ENCODE data around the gene NR1H2. TPM values are rescaled to one million over a fixed set of nuclear protein-coding genes. Genes with fewer than 3 reads are reported as not detected.
A peak's percentile ranks its signal among the peaks of the same experiment; 100 is the strongest.
"Not testable (repeated sequence)": the region's sequence is repeated elsewhere in the genome, so short reads cannot be mapped to it uniquely, and the experiment has no call there.

NR1H2 gene
- total RNA-seq, 1 donor from 2014 or later = 29.1 TPM

GRCh38 chr19:50329146-50329925 is 46.9 kb upstream of the NR1H2 start, which contains the start of gene KCNC3:
TSS of gene KCNC3 (minus strand) at chr19:50329377. CDS start at chr19:50329082, 295 bp downstream.
- peak; percentile 98 for DNase-seq (ENCODE audit: low spot score, unreplicated experiment)
- peak within 1 kb of the TSS; percentile 95 for H3K27ac Mint-ChIP-seq
- TF ChIP-seq, protein P1, sequence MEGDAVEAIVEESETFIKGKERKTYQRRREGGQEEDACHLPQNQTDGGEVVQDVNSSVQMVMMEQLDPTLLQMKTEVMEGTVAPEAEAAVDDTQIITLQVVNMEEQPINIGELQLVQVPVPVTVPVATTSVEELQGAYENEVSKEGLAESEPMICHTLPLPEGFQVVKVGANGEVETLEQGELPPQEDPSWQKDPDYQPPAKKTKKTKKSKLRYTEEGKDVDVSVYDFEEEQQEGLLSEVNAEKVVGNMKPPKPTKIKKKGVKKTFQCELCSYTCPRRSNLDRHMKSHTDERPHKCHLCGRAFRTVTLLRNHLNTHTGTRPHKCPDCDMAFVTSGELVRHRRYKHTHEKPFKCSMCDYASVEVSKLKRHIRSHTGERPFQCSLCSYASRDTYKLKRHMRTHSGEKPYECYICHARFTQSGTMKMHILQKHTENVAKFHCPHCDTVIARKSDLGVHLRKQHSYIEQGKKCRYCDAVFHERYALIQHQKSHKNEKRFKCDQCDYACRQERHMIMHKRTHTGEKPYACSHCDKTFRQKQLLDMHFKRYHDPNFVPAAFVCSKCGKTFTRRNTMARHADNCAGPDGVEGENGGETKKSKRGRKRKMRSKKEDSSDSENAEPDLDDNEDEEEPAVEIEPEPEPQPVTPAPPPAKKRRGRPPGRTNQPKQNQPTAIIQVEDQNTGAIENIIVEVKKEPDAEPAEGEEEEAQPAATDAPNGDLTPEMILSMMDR (IDR thresholded peaks at IDR 0.05; ENCODE audit: unreplicated experiment) = peak; percentile 6
- peaks cover 3% of the 10 kb centered on the region for H3K36me3 Mint-ChIP-seq (ENCODE audit: insufficient read depth)
- H3K9me3 Mint-ChIP-seq (ENCODE audit: low read depth) = peaks cover 4% of the 10 kb centered on the region
- peak within 1 kb of the TSS; percentile 76 for H3K4me3 Mint-ChIP-seq (ENCODE audit: low read depth)
- H3K4me1 Mint-ChIP-seq (ENCODE audit: low read depth) = peaks cover 47% of the 10 kb centered on the region
- H3K27me3 Mint-ChIP-seq = peaks cover 27% of the 10 kb centered on the region

DNA sequence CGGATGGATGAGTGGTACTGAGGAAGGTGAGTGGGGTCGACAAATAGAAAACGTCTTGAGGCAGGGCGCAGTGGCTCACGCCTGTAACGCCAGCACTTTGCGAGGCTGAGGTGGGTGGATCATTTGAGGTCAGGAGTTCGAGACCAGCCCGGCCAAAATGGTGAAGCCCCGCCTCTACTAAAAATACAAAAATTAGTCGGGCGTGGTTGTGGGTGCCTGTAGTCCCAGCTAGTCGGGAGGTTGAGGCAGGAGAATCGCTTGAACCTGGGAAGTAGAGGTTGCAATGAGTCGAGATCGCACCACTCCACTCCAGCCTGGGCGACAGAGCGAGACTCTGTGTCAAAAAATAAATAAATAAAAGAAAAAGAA is 46.3 kb upstream of the NR1H2 start:
- not testable (repeated sequence) for H3K36me3 Mint-ChIP-seq (ENCODE audit: insufficient read depth); H3K9me3 Mint-ChIP-seq (ENCODE audit: low read depth); DNase-seq (ENCODE audit: low spot score, unreplicated experiment)
- peaks cover 27% of the 10 kb centered on the region for H3K27me3 Mint-ChIP-seq
- H3K4me1 Mint-ChIP-seq (ENCODE audit: low read depth) = peaks cover 46% of the 10 kb centered on the region
- peak overlapping the region; percentile 76 for H3K4me3 Mint-ChIP-seq (ENCODE audit: low read depth)
- H3K27ac Mint-ChIP-seq = peak overlapping the region; percentile 95

- peak; percentile 87 for DNase-seq (ENCODE audit: low spot score, unreplicated experiment)
- TF ChIP-seq, protein P1 (IDR thresholded peaks at IDR 0.05; ENCODE audit: unreplicated experiment) = no peak
- H3K27ac Mint-ChIP-seq = peak overlapping the region; percentile 95
- peaks cover 27% of the 10 kb centered on the region for H3K27me3 Mint-ChIP-seq
- peaks cover 45% of the 10 kb centered on the region for H3K4me1 Mint-ChIP-seq (ENCODE audit: low read depth)
- H3K9me3 Mint-ChIP-seq (ENCODE audit: low read depth) = peaks cover 9% of the 10 kb centered on the region
- H3K4me3 Mint-ChIP-seq (ENCODE audit: low read depth) = peak overlapping the region; percentile 79
- peaks cover 6% of the 10 kb centered on the region for H3K36me3 Mint-ChIP-seq (ENCODE audit: insufficient read depth)
Measured at GRCh38 chr19:50330365-50331078, 45.7 kb upstream of the NR1H2 start.

DNA sequence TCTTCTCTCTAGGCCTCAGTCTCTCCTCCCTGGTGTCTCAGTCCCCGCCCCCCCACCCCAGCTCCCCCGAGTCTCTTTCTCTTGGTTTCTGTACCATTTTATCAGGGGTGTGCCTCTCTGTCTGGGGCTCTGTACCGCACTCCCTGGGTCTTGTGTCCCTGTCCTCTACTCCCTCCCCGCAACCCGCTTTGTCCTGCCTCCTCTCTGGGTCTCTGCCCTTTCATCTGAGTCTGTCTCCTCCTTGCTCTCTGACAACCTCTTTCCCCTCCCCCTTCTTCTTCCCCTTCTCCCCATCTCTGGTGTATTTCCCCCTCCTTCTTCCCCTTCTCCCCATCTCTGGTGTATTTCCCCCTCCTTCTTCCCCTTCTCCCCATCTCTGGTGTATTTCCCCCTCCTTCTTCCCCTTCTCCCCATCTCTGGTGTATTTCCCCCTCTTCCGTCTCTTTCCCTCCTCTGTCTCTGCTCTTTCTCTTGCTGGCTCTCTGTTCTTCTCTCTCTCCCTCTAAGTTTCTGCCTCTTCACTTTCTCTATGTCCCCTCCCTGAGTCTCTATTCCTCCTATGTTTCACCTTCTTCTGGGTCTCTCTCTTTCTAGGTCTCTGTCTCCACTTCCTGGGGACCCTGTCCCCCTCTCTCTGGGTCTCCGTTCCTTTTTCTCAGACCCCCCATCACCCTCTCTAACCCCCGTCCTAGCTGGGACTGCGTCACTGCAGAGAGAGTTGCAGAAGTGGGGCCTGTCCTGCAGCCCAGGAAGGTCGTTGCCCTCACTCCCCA is 44.9 kb upstream of the NR1H2 start:
- Mint-ChIP-seq H3K27ac (peak overlapping the region; percentile 98), H3K9me3 (ENCODE audit: low read depth) (peaks cover 12% of the 10 kb centered on the region), H3K27me3 (peaks cover 23% of the 10 kb centered on the region), H3K36me3 (ENCODE audit: insufficient read depth) (peaks cover 8% of the 10 kb centered on the region), H3K4me1 (ENCODE audit: low read depth) (peaks cover 42% of the 10 kb centered on the region), H3K4me3 (ENCODE audit: low read depth) (peak overlapping the region; percentile 79)
- DNase-seq (ENCODE audit: low spot score, unreplicated experiment) = no peak
- TF ChIP-seq, protein P1 (IDR thresholded peaks at IDR 0.05; ENCODE audit: unreplicated experiment) = no peak

DNA sequence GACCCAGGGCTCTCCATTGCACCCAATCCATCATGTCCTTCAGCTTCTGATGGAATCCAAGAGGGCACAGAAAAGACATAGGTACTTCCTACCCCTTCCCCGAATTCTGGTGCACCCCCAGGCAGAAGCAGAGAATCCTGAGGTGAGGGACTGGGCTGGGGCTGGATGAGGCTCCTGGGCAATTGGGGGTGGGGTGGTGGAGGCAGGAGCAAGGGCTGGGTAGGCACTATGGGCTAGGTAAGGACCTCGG is 44.3 kb upstream of the NR1H2 start:
- Mint-ChIP-seq H3K27me3 (peaks cover 18% of the 10 kb centered on the region), H3K36me3 (ENCODE audit: insufficient read depth) (peaks cover 8% of the 10 kb centered on the region), H3K4me1 (ENCODE audit: low read depth) (peaks cover 40% of the 10 kb centered on the region), H3K27ac (peak overlapping the region; percentile 98), H3K9me3 (ENCODE audit: low read depth) (peaks cover 12% of the 10 kb centered on the region), H3K4me3 (ENCODE audit: low read depth) (peak overlapping the region; percentile 79)
- TF ChIP-seq, protein P1 (IDR thresholded peaks at IDR 0.05; ENCODE audit: unreplicated experiment) = no peak
- no peak for DNase-seq (ENCODE audit: low spot score, unreplicated experiment)
